Type B pancreatic cell (in vitro differentiated cells): ENCODE results near the gene ADI1. TPM values are rescaled to one million over a fixed set of nuclear protein-coding genes. Genes with fewer than 3 reads are reported as not detected.

Experiments
- DNase-seq: peaks from one replicate; pipeline ENCODE4 v3.0.0; 2021; ENCODE audit warnings: mixed read lengths; ENCODE audit not compliant: unreplicated experiment; ENCODE audit errors: extremely low spot score
- H3K27ac Mint-ChIP-seq: 2 replicates; pipeline ENCODE4 v1.8.0; 2021; ENCODE audit warnings: mild to moderate bottlenecking, mixed read lengths
- H3K27me3 Mint-ChIP-seq: 2 replicates; pipeline ENCODE4 v1.8.0; 2021; ENCODE audit warnings: mixed read lengths
- H3K36me3 Mint-ChIP-seq: 2 replicates; pipeline ENCODE4 v1.8.0; 2021; ENCODE audit warnings: mixed read lengths
- H3K4me1 Mint-ChIP-seq: one replicate; pipeline ENCODE4 v1.8.0; 2021; ENCODE audit warnings: mixed read lengths; ENCODE audit not compliant: unreplicated experiment
- H3K4me3 Mint-ChIP-seq: 2 replicates; pipeline ENCODE4 v1.8.0; 2021; ENCODE audit warnings: mild to moderate bottlenecking, mixed read lengths
- H3K9me3 Mint-ChIP-seq: 2 replicates; pipeline ENCODE4 v1.8.0; 2021; ENCODE audit warnings: mixed read lengths
- CTCF ChIP-seq: fragments of 200-600 bp; sonication (generic); conservative IDR thresholded peaks from 2 replicates; pipeline ENCODE4 v1.5.0; 2021; ENCODE audit warnings: antibody characterized with exemption, mild to moderate bottlenecking
- total RNA-seq: library from RNA; stranded (reverse); gene quantifications from 2 replicates; pipeline ENCODE4 v1.2.1, GENCODE V29; 2021; ENCODE audit warnings: low replicate concordance

ADI1 gene
- total RNA-seq, 1 donor from 2014 or later, result 40.0 TPM

DNA sequence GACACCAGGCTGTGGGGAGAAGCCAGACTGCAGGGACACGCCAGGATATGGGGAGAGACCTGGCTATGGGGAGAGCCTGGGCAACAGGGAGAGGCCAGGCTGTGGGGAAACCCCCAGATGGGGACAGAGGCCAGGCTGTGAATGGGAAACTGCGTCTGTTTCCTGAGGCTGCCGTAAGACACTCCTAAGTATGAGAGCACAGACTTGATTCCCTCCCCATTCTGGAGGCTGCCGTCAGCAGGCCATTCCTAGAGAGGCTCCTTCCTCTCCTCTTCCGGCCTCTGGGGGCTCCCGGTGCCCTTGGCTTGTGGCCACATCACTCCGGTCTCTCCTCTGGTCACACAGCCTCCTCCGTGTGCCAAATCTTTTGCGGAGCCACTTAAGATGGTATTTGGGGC lies 32.3 kb downstream of the ADI1 start:
- no peak for TF ChIP-seq CTCF
- no peak overlapping the region for H3K4me3 Mint-ChIP-seq
- no peaks in the 10 kb centered on the region for H3K27me3 Mint-ChIP-seq

GRCh38 chr2:3486047-3487027 lies 33.0 kb downstream of the ADI1 start:
- Mint-ChIP-seq H3K27ac (no peak overlapping the region), H3K4me1 (no peaks in the 10 kb centered on the region), H3K27me3 (no peaks in the 10 kb centered on the region), H3K36me3 (peaks cover 6% of the 10 kb centered on the region), H3K4me3 (no peak overlapping the region), H3K9me3 (no peaks in the 10 kb centered on the region)
- DNase-seq, result no peak
- TF ChIP-seq CTCF, result no peak

More for the DNA sequence above, 32.3 kb downstream of the ADI1 start:
- no peaks in the 10 kb centered on the region for H3K4me1 Mint-ChIP-seq
- DNase-seq, result no peak
- H3K9me3 Mint-ChIP-seq, result no peaks in the 10 kb centered on the region
- no peak overlapping the region for H3K27ac Mint-ChIP-seq
- peaks cover 6% of the 10 kb centered on the region for H3K36me3 Mint-ChIP-seq

DNA sequence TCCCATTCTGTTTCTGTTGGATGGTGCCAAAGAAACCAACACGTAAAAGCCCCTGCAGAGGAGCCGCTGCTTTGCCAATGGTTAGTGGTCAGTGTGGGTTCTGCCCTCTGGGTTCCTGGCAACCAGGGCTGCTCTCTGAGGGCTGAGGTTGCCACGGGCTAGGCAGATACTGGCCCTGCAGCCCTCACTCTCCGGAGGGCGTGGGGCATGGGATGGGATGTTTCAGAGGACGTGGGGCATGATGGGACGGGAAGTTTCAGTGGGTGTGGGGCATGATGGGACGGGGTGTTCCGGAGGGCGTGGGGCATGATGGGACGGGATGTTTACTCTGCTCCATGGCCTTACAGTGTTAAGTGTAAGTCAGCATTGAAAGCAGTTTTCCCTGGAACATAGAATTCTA lies 34.2 kb downstream of the ADI1 start:
- no peak for DNase-seq
- H3K27me3 Mint-ChIP-seq, result no peaks in the 10 kb centered on the region

DNA sequence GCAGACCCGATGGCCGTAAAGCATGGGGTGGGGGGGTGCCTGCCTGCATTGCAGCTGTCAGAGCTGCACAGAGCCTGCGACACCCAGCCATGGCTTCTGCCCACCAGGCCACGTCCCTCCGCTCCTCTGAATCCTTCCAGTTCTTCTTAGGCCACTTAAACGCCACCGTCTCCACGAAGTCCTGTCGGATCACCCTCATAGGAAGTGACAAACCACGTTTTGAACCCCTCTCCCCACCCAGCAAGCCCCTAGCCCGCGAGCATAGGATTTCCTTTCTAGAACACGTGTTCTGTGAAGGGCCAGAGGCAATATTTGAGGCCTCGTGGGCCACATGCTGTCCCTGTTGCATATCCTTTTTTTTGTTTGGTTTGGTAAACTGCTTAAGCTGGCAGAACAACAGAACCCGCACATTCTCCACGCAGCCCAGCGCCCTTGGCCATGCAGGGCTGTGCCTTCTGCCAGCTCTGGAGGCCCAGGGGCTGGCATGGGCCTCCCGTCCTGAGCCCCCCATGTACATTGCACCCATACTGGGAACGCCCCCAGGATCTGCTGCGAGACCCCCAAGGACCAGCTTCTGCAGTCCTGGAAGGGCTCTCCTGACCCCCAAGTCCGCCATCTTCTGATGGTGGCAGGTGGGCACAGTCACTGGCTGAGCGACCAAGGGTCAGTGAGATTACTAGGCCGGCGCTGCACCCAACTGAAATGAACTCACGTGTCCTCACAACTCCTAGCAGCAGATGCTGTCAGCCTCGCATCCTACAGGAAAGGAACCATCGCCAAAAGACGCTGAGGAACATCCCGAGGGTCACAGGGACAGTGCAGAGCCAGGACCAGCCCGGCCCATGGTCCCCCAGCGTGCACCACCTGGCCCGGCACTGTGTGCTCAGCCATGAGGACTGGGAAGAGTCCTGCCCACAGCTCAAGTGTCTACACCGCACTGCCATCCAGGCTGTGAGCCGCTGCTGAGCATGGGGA lies 35.1 kb downstream of the ADI1 start:
- Mint-ChIP-seq H3K27ac (peak overlapping the region; percentile 26), H3K4me1 (no peaks in the 10 kb centered on the region), H3K4me3 (no peak overlapping the region), H3K9me3 (no peaks in the 10 kb centered on the region), H3K27me3 (no peaks in the 10 kb centered on the region), H3K36me3 (peaks cover 13% of the 10 kb centered on the region)
- no peak for DNase-seq
- TF ChIP-seq CTCF, result no peak

More for the DNA sequence above, 34.2 kb downstream of the ADI1 start:
- Mint-ChIP-seq H3K4me1 (no peaks in the 10 kb centered on the region), H3K27ac (no peak overlapping the region), H3K4me3 (no peak overlapping the region), H3K9me3 (no peaks in the 10 kb centered on the region), H3K36me3 (peaks cover 10% of the 10 kb centered on the region)
- no peak for TF ChIP-seq CTCF

DNA sequence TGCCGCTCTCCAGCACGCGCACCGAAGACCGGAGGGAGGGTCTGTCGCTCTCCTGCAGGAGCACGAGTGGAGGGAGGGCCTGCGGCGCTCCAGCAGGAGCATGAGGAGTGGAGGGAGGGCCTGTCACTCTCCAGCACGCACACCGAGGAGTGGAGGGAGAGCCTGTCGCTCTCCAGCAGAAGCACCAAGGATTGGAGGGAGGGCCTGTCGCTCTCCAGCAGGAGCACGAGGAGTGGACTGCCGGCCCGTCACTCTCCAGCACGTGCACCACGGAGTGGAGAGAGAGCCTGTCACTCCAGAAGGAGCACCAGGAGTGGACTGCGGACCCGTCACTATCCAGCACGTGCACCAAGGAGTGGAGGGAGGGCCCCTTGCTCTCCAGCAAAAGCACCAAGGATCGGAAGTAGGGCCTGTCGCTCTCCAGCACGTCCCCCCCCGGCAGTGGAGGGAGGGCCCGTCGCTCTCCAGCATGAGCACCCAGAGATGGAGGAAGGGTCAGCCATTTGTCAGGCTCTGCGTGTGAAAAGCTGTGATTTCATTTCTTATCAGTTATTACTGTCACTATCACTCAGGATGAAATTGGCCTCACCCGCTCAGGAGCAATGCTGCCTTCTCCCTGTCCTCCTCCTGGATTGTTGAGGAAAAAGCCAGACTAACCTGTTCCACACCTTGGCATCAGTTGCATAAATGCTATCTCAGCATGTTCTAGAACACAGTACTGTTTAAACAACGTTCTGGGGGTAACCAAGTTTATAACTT lies 35.9 kb downstream of the ADI1 start:
- no peak for DNase-seq
- peak overlapping the region; percentile 26 for H3K27ac Mint-ChIP-seq
- TF ChIP-seq CTCF, result no peak
- no peak overlapping the region for H3K4me3 Mint-ChIP-seq
- no peaks in the 10 kb centered on the region for H3K27me3 Mint-ChIP-seq
- peaks cover 13% of the 10 kb centered on the region for H3K36me3 Mint-ChIP-seq
- H3K4me1 Mint-ChIP-seq, result no peaks in the 10 kb centered on the region
- no peaks in the 10 kb centered on the region for H3K9me3 Mint-ChIP-seq
